NCI-H1048 (cell line): ENCODE results near the gene FAF1.
"Not testable (repeated sequence)": the region's sequence is repeated elsewhere in the genome, so short reads cannot be mapped to it uniquely, and the experiment has no call there.

Experiments
- DNase-seq: peaks from one replicate; lab custom pipeline; 2025; lab: John Stamatoyannopoulos, UW

The FAF1 gene

GRCh38 chr1:50959913-50960844 is at the start of gene FAF1:
Gene FAF1 (minus strand): TSS chr1:50960267. CDS start chr1:50959811, 456 bp downstream.
- peak; percentile 96 for DNase-seq

DNA sequence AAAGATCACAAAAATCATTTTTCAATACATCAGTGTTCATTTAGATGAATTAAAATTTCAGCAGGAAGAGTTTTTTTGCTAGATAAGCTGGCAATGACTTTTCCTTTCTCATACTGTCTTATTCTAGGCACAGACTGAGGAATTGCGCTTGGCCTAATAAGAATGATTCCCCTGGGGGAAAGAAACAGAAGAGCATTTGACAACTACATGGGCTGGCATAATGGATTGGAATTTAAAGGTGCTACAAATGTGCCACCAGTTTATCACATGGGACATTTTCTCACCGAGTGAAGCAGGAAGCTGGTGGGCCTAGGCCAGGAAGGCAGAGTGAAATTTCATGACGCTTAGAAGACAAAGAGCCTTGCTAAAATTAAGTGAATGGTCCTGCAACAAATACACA is 49.3 kb upstream of the FAF1 start:
- DNase-seq = no peak

- not testable (repeated sequence) for DNase-seq
Observed at GRCh38 chr1:51005549-51005948, 45.5 kb upstream of the FAF1 start.

- no peak for DNase-seq
Observed at GRCh38 chr1:51002516-51002915, 42.4 kb upstream of the FAF1 start.

- no peak for DNase-seq
Observed at GRCh38 chr1:51000651-51001050, 40.6 kb upstream of the FAF1 start.

DNA sequence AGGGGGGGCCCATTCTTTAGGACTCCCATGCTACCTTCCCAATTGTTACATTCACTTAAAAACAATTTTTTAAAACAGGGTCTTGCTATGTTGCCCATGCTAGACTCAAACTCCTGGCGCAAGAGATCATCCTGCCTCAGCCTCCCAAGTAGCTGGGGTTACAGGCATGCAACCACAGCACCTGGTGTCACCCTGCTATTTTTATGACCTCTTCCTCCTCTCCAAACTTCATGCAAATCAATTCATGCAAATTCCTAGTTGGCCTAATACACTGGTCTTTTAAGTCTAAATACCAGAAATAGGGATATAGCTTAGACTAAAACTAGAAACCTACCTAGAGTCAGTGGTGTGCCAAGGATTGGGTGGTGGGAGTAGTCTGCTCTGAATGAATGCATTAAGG is 40.1 kb upstream of the FAF1 start:
- DNase-seq = peak; percentile 19

DNA sequence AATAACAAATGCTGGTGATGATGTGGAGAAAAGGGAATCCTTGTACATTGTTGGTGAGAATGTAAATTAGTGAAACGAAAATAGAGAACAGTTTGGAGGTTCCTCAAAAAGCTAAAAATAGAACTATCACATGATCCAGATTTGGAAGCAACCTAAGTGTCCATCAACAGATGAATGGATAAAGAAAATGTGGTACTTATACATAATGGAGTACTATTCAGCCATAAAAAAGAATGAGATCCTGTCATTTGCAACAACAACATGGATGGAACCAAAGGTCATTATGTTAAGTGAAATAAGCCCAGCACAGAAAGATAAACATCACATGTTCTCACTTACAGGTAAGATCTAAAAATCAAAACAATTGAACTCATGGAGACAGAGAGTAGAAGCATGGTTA is 39.3 kb upstream of the FAF1 start:
- not testable (repeated sequence) for DNase-seq

DNA sequence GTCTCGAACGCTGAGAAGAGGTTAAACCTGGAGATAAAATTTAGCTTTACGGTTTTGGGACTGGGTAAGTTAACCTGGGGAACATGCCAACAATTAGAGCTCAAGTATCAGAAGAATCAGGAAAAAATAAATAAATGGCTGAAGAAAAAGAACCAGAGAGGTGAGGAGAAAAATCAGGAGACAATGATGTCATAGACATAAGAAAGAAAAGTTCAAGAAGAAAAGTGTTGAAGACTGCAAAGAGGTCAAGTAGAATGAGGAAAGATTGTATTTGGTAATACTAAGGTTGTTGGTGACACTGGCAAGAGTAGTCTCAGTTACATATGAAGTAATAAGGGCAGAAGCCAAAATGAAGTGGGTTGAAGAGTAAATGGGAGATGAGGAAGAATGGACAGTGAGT is 36.0 kb upstream of the FAF1 start:
- DNase-seq = no peak

- DNase-seq = no peak
Observed at GRCh38 chr1:50995651-50996050, 35.6 kb upstream of the FAF1 start.

DNA sequence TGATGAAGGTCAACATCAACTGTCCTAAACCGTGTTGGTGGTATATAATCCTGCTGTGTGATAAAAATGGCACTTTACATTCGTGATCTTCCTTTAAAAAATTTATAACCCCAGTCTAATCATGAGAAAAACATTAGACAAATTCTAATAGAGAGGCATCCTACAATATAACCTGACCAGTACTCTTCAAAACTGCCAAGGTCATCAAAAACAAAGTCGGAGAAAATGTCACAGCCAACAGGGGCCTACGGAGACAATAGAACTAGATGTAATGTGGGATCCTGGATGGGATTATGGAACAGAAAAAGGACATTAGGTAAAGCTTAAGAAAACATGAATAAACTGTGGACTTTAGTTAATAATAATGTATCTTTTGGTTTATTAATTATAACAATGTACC is 34.9 kb upstream of the FAF1 start:
- DNase-seq = no peak

GRCh38 chr1:50993645-50994044 is 33.6 kb upstream of the FAF1 start:
- DNase-seq = no peak

- DNase-seq = no peak
Observed at GRCh38 chr1:50992532-50993318, 32.7 kb upstream of the FAF1 start.

- DNase-seq = no peak
Observed at GRCh38 chr1:50989694-50990093, 29.6 kb upstream of the FAF1 start.

- DNase-seq = no peak
Observed at GRCh38 chr1:50986653-50987052, 26.6 kb upstream of the FAF1 start.

DNA sequence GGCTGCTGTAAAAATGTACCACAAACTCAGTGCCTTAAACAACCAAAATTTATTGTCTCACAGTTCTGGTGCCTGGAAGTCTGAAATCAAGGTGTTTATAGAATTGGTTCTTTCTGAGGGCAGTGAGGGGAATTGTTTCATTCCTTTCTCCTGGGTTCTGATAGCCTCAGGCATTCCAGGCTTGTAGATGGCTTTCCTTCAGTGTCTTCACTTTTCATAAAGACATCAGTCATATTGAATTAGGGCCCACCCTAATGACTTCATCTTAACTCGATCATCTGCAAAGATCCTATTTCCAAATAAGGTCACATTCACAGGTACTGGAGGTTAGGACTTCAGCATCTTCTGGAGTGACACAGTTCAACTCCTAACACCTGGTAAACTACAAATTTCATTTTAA is 25.0 kb upstream of the FAF1 start:
- no peak for DNase-seq

DNA sequence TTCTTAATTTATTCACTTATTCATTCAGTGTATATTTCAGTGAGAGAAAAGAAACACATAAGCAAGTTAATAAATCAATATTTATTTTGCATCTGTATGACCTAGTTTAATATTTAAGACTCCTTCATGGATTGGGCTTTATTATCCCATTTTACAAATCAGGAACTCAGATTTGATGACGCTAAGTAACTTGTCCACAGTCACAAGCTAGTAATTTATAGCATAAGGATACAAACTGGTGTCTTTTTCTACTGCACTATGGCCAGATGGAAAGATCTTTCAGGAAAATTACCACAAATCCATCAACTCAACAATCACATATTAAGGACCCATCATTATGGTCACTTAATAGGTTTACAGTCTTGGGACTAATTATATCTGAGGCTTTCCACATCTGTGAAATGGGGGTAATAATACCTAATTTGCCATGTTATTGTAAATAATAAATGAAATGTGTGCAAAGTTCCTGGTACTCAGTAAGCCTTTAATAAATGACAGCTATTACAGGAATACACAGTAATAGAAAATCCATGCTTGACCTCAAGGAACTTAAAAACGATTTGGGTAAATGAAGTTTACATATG is 23.2 kb upstream of the FAF1 start:
- no peak for DNase-seq

DNA sequence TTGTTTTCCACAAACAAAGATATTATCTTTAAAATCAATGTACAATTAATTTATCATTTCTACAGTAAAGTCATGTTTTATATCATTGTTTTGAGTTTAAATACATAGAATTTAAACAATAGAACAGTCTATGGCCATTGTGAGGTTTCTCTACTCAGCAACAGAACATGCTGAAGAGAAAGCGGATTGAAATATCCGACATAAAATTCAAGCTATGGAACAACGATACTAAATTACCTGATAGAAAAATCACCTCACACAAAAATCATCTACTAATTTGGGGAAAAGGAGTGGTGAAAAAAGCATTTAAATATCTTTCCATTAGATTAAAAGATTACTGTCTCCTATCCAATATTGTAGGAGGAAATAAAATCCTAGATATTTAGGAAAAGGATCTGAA is 22.5 kb upstream of the FAF1 start:
- no peak for DNase-seq

DNA sequence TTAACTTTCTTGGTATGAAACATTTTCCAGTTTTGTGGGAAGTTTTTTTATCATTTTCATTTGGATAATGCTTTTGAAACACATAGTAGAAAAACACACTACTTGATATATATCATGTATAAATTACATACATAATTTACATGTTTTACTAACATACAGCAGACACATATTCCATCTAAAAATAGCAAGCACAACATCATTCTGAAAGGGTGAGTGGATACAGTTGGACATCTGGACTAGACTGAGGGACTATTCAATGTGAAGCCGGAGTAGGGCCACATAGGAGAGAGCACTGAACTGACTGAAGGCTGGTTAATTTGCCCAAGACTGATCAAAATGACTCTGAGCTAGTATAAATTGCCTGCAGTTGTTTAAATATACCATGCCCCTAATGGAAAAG is 21.7 kb upstream of the FAF1 start:
- no peak for DNase-seq

DNA sequence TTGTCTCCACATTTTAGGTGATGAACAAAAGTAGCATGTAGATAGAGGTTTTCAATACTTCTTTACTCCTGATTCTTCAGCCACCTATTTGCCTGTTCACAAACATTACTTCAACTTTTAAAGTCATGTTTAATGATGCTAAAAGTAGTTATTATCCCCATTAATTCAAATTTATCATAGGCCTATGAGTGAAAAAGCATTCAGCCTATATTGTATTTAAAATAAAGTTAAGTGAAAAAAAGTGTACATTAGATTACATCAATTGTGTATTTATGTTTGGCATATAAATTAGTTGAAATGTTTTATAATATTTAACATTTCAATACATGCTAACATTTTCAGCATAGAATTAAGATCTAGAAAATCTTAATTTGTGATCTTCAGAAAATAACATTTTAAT is 20.4 kb upstream of the FAF1 start:
- DNase-seq = no peak

GRCh38 chr1:50979937-50980336 is 19.9 kb upstream of the FAF1 start:
- DNase-seq = no peak

- DNase-seq = no peak
Observed at GRCh38 chr1:50978852-50979781, 19.1 kb upstream of the FAF1 start.
